Panc1 (cell line): ENCODE data around the gene FBXO10.

Experiments
- CTCF ChIP-seq: fragments of 450-650 bp; IDR thresholded peaks from 2 replicates; pipeline ENCODE4 v1.5.1; 2017; ENCODE audit warnings: mild to moderate bottlenecking
- POLR2AphosphoS5 ChIP-seq: IDR thresholded peaks from 2 replicates; pipeline ENCODE4 v1.6.1; 2012; ENCODE audit warnings: mild to moderate bottlenecking, low read depth, low read length, moderate library complexity
- TF ChIP-seq, protein P1 (sequence below), 2 experiments: IDR thresholded peaks; 2 replicates each; pipeline ENCODE4 v1.6.1; 2011 to 2012; ENCODE audit warnings: low read depth in 2 of 2, control low read depth in 1 of 2, low read length in 1 of 2, mild to moderate bottlenecking in 1 of 2, moderate library complexity in 1 of 2; ENCODE audit not compliant: insufficient read depth in 1 of 2

DNA sequence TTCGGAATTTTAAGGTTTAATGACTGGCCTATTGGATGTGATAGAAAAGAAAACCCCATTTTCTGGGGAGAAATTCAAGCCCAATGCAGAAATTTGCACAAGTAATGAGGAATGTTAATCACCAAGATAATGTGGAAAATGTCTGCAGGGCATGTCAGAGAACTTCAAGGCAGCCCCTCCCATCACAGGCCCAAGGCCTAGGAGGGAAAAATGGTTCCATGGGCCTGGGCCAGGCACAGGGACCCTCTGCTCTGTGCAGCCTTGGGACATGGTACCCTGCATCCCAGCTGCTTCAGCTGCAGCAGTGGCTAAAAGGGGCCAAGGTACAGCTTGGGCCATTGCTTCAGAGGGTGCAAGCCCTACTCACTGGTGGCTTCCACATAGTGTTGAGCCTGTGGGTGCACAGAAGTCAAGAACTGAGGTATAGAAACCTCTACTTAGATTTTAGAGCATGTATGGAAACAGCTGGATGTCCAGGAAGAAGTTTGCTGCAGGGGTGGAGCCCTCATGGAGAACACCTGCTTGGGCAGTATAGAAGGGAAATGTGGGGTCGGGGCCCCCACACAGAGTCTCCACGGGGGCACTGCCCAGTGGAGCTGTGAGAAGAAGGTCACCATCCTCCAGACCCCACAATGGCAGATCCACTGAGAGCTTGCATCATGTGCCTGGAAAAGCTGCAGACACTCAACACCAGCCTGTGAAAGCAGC, 12.2 kb downstream of the FBXO10 start:
- TF ChIP-seq CTCF (no peak), POLR2AphosphoS5 (no peak)
- TF ChIP-seq, protein P1, sequence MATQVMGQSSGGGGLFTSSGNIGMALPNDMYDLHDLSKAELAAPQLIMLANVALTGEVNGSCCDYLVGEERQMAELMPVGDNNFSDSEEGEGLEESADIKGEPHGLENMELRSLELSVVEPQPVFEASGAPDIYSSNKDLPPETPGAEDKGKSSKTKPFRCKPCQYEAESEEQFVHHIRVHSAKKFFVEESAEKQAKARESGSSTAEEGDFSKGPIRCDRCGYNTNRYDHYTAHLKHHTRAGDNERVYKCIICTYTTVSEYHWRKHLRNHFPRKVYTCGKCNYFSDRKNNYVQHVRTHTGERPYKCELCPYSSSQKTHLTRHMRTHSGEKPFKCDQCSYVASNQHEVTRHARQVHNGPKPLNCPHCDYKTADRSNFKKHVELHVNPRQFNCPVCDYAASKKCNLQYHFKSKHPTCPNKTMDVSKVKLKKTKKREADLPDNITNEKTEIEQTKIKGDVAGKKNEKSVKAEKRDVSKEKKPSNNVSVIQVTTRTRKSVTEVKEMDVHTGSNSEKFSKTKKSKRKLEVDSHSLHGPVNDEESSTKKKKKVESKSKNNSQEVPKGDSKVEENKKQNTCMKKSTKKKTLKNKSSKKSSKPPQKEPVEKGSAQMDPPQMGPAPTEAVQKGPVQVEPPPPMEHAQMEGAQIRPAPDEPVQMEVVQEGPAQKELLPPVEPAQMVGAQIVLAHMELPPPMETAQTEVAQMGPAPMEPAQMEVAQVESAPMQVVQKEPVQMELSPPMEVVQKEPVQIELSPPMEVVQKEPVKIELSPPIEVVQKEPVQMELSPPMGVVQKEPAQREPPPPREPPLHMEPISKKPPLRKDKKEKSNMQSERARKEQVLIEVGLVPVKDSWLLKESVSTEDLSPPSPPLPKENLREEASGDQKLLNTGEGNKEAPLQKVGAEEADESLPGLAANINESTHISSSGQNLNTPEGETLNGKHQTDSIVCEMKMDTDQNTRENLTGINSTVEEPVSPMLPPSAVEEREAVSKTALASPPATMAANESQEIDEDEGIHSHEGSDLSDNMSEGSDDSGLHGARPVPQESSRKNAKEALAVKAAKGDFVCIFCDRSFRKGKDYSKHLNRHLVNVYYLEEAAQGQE (IDR thresholded peaks at IDR 0.05; ENCODE audit: insufficient read depth in 1 of 2, low read depth in 2 of 2, low read length in 1 of 2), result no peak
